GM21723 (cell line): ENCODE measurements around the gene NBEAL1.
"Not testable (repeated sequence)": the region's sequence is repeated elsewhere in the genome, so short reads cannot be mapped to it uniquely, and the experiment has no call there.

ENCODE experiments used
- ATAC-seq: cut with Tn5 transposase; IDR thresholded peaks from one replicate; pipeline ENCODE4 v1.9.1; 2021; ENCODE audit warnings: mild to moderate bottlenecking, moderate library complexity; ENCODE audit not compliant: unreplicated experiment

The NBEAL1 gene

DNA sequence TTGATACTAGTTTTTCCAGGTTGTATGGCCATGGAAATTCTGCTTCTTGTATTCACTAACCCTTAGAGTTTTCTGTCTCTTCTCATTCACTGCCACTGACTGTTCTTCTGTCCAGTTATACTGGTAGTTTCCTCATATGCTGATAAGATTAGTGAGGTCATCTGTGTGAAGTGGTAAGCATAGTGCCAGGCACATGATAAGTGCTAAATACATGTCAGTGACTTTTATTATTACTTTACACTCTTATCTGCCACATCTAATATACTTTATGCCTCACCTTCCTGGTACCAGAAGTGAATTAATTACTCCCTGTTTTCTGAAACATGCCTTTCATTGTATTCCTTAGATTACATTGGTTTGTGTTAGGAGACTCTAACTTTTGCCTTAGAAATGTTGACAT, 91.3 kb downstream of the NBEAL1 start:
- ATAC-seq: no peak

DNA sequence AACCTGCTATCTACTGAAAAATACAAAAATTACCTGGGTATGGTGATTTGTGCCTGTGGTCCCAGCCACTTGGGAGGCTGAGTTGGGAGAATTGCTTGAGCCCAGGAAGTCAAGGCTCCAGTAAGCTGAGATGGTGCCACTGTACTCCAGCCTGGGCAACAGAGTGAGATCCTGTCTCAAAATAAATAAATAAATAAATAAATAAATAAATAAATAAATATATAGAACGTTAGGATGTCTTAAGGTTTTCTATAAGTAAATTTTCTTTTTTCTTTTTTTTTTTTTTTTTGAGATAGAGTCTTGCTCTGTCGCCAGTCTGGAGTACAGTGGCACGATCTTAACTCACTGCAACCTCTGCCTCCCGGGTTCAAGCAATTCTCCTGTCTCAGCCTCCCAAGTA, 95.8 kb downstream of the NBEAL1 start:
- ATAC-seq: not testable (repeated sequence)

DNA sequence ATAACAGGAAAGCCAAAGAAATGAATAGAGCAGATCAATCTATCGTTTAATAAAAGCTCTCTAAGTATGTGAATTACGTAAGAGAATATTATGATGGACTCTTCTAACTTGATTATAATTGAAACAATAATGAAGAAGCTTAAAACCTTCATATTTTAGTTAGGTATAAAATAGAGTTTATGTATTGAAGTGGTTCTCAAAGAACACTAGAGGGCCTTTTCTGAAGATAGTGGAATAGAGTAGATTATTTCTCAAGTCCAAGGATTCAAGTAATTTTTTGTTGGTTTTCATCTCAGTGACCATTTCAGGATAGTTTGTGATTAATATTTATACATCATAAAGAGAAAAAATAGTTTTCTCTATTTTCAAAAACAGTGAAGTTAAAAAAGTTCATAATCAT, 97.7 kb downstream of the NBEAL1 start:
- no peak for ATAC-seq

DNA sequence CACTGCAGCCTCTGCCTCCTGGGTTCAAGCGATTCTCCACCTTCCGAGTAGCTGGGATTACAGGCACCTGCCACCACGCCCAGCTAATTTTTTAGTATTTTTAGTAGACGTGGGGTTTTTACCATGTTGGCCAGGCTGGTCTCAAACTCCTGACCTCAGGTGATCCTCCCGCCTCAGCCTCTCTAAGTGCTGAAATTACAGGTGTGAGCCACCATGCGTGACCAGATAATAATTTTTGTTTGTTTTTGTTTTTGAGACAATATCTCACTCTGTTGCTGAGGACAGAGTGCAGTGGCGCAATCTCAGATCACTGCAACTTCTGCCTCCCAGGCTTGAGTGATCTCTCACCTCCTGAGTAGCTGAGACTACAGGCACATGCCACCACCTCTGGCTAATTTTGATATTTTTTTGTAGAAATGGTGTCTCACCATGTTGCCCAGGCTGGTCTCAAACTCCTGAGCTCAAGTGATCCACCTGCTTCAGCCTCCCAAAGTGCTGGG, 100.6 kb downstream of the NBEAL1 start:
- ATAC-seq: not testable (repeated sequence)

DNA sequence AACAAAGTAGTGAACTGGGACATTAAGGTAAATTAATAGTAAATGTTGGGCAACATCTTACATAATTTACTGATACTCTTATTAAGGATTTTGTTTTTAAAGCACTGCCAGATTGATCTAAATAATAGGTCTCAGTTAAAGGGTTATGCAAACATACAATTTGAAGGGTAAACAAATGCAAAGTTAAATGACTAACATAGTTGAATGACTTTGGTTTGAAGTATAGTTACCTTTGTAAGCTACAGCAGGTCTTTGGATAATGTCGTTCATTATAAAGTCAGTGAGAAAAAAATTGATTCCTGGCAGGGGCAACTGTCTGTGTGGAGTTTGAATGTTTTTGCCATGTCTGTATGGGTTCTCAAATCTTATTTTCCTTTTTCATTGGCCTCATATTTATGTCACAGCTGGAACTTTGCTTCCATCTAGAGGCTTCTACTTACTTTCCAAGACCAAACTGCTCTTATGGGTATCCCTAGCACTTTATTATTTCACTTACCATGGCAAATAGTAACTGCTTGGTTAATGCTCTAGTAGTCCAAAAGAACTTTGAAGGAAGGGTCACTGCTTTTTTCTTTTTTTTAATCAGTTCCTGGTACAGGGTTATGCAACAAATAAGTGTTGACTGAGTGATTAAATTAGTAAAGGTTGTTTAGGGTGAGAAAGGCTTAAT, 107.8 kb downstream of the NBEAL1 start:
- no peak for ATAC-seq

DNA sequence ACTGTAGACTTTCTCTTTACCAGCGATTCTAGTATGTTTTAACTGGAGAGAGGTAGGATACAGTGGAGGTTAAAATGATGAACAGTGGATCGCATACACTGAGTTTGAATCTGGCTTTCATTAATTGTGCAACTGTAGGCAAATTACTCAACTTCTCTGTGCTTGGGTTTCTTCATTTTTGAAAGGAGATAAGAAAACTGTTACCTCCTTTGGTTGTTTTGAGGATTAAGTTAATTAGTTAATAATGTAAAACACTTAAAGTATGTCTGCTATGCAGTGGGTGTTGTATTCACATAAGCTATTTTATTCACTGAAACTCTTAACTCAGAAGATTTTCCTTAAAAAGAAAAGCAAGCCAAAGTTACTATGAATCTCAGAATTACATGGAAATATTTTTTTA, 112.3 kb downstream of the NBEAL1 start:
- ATAC-seq: no peak

DNA sequence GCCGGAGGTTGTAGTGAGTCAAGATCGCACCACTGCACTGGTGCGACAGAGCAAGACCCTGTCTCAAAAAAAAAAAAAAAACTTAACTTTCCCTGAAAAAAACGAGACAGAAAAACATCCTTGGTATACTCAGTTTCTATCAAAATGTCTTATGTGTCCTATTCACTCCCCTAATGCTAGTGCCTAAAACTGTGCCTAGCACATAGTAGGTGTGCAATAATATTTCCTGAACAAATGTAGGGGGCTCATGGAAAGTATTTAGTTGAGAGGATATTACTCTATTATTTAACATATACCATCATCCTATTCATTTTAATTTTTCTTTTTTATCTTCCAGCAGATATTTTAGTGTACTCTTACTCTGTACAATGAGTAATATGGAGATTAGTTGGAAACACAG, 120.4 kb downstream of the NBEAL1 start:
- ATAC-seq: no peak

DNA sequence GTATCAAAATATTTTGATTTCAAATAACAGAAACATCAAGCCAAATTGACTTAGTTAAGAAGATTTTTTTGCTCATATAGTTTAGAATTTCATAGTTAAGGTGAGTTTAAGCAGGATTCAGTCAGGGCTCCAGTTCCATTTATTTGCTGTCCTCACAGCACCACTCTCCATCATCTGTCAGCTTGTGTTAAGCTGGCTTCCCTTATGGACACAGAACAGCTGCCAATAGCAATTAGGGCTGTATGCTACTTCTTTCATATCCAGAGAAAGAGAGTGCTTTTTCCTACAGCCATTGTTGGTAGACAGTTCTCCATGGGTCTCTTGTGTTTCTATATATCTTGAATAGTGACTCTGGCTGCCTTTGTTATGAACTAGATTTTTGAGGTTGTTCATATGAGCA, 128.7 kb downstream of the NBEAL1 start:
- no peak for ATAC-seq

DNA sequence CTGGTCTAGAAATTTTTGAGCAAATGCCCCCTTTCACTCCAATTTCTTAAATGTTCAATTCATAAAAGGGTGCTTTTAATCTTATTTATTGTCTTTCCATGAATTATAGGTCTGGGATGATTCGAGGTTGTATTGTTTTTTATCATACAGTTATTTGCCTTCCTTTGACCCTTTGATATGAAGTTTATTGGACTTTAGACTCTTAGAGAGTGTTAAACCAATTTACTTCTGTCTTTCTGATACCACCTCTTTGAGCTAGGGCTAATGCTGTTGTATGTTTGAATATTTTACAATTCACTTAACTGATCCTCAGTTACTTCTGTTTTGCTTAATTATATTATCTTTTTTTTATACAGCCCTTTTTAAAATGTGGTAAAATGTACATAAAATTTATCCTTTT, 134.5 kb downstream of the NBEAL1 start:
- ATAC-seq: no peak

DNA sequence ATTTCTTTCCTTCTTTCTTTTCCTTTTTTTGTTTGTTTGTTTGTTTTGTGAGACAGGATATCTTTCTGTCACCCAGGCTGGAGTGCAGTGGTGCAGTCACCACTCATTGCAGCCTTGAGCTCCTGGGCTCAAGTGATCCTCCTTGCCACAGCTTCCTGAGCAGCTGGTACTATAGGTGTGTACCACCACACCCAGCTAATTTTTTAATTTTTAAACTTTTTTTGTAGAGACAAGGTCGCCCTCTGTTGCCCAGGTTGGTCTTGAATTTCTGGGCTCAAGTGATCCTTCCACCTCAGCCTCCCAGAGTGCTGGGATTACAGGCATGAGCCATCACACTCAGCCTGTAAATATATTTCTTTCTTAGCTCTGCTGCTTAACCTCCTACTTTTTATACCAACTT, 140.7 kb downstream of the NBEAL1 start:
- no peak for ATAC-seq

DNA sequence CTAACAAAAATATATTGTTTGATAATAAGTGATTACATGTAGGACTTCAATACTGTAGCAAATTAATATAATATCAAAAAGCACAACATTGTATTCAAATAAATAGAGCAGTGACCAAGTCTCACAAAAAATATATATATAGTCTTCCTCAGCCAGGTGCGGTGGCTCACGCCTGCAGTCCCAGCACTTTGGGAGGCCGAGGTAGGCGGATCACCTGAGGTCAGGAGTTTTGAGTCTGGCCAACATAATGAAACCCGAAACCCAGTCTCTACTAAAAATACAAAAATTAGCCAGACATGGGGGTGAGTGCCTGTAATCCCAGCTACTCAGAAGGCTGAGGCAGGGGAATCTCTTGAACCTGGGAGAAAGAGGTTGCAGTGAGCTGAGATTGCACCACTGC, 148.0 kb downstream of the NBEAL1 start:
- ATAC-seq: not testable (repeated sequence)

DNA sequence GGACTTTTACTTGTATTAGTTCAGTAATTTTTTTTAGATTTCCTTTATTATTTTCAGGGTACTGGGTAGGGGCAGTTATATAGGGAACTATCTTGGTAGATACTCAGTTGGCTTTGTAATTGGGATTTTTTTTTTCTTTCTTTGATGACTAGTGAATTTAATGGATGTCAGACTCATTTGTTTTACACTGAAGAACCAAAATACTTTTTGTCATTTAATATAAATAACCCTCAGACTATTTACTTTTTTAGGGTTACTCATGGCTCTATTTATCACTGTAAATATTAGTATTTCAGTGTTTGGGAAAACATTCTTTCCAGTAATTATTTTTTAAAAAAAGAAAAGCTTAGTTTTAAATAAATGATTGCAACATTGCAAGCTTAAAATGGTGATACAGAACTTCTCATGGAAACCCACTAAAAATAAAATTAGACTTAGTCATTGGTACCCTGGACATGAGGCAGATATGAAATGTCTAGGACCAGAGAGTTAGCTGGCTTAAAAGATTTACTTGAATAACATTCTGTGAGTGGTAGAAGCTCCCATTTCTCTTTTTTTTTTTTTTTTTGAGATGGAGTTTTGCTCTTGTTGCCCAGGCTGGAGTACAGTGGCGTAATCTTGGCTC, 149.7 kb downstream of the NBEAL1 start:
- ATAC-seq: no peak

DNA sequence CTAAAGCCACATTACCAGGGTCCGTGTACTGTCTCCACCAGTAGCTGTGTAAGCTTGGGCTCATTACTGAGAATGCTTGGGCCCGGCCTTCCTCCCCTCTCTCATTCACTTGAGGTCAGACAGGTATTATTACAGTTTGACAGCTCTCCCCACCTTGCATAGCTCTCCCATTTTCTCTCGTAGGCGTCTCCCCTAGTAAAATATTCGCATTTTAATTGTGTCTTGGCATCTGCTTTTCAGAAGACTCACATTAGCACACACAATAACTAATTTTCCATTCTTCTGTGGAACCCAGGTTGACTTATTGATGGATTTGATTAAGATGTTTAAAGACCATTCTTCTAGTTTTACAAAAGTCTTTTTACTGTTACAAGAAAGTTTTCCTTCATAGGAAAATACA, 153.1 kb downstream of the NBEAL1 start:
- ATAC-seq: no peak

DNA sequence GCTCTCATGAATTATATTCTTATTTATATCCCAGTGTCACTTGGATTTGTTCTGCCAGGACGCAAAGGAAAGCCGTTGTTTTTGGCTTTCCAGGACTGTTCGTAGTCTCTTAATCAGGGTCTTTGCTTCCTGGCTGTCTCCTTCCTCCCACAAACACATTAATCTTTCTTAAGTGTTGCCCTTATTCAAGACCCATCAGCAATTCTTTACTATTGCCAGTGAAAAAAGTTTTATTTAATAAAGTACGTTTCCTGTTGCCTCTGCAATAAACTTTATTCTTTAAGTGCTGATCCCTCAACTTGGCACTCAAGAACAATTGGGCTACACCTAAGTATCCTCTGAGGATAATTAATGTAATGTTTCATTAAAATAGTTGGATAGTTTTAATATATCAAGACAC, 155.8 kb downstream of the NBEAL1 start:
- ATAC-seq: no peak

DNA sequence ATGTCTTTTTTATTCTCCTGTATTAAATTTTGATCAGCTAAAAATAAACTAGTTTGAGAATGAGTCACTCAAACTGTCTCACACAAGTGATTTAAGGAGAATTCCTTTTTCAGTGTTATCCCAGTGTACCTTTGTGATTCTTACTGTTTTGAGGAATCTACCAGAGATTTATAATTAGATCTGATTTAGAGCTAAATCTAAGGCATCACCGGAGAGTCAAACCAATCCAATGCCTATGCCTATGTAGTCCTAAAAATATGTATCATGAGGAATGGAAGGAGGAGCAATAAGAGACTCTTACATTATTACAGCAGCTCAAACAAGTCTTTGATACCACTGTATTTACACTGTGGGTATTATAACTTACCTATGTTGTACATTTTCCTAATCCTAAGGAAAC, 160.7 kb downstream of the NBEAL1 start:
- no peak for ATAC-seq

DNA sequence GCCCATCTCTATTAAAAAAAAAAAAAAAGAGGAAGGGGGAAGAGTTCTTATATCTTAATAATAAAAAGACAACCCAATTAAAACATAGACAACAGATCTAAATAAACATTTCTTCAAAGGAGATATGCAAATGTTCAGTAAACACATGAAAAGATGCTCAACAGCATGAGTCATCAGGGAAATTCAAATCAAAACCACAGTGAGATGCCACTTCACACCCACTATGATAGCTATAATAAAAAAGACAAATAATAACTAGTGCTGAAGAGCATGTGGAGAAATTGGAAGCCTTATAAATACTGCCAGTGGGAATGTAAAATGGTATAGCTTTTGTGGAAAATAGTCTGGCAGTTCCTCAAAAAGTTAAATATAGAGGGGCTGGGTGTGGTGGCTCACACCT, 162.7 kb downstream of the NBEAL1 start:
- no peak for ATAC-seq

DNA sequence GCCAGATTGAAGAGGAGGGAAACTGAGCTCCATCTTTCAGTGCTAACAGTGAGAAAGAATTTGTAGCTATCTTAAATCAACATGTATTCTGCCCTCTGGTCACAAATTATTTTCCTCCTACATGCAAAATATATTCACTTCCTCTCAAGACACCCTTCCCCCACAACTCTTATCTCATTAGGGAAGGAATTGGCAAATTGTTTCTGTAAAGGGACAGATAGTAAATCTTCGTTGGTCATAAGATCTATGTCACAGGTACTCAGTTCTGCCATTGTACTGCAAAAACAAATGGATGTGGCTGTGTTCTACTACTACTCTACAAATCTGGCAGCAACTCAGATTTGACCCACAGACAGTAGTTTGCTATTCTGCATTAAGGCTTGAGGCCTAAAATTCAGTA, 171.2 kb downstream of the NBEAL1 start:
- no peak for ATAC-seq

DNA sequence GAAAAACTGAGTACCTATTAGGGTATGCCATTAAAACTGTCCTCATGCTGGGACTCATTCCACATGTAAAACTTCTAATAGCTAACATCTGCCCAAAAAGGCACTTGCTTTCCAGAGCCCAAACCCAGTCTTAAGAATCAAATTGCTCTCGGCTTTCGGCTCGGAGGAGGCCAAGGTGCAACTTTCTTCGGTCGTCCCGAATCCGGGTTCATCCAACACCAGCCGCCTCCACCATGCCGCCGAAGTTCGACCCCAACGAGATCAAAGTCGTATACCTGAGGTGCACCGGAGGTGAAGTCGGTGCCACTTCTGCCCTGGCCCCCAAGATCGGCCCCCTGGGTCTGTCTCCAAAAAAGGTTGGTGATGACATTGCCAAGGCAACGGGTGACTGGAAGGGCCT, 175.9 kb downstream of the NBEAL1 start:
- ATAC-seq: not testable (repeated sequence)

DNA sequence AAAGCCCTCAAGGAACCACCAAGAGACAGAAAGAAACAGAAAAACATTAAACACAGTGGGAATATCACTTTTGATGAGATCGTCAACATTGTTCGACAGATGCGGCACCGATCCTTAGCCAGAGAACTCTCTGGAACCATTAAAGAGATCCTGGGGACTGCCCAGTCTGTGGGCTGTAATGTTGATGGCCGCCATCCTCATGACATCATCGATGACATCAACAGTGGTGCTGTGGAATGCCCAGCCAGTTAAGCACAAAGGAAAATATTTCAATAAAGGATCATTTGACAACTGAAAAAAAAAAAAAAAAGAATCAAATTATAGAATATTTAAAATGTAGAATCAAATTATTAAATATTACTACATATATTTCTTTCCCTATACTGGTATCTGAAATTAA, 176.4 kb downstream of the NBEAL1 start:
- not testable (repeated sequence) for ATAC-seq

DNA sequence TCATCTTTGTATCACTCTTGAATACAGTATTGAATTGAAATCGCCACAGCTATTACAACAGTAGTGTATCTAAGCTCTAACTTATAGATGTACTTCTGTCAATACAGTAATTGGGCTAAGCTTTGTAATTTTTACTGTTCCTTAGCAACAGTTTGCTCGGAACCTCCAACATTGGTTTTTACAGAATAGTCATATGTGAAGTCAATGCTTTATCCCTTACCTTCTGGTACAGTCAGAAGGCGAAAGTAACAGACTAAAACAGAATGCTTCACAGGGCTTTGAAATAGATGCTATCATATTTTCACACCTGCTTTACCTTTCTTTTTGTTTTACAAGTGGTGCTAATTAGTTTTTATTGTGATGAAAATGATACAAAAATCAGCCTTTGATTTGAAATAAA, 177.3 kb downstream of the NBEAL1 start:
- no peak for ATAC-seq

DNA sequence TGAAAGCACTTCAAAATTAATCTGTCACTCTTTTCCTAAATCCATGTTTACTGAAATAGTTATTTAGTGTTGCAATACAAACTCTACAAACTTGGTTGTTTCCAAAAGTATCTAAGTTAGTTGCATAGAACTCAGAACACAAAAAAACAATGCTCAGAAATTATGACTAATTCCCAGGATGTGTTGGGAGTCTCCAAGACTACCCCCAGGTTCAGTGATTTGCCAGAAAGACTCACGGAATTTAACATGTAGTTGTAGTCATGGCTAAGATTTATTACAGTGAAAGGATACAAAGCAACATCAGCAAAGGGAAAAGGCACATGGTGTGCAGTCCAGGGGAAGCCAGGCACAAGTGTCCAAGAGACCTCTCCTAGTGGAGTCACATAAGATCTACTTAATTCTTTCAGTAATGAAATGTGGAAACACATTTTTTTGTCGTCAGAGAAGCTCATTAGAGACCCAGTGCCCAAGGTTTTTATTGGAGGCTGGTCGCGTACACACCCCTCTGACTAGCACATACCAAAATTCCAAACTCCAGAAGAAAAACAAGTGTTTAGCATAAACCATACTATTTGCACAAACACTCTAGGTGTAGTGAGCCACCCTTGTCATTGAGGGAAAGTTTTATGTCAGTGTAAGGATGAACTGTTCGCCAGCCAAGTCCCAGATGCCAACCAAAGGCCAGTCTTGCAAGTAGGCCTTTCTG, 180.8 kb downstream of the NBEAL1 start:
- no peak for ATAC-seq

DNA sequence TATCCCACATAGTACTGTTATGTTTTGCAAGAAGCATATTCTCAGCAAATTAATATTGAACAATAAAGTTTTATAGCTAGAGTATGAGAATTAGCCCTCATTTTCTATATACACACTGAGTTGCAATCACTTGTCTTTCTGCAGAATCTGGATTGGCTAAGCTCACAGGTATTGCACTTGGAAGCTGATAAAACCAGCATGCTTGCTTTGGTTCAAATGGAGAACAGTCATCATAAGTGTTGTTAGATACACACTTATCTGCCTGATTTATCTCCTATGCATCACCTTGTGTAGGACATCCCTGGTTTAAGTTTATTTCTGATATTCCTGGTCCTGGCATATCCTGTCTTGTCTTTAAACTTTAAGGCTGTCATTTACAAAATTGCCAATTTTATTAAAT, 186.2 kb downstream of the NBEAL1 start:
- ATAC-seq: no peak
